GM12878 (cell line): ENCODE measurements around the gene NAV2. TPM values are rescaled to one million over a fixed set of nuclear protein-coding genes. Genes with fewer than 3 reads are reported as not detected.

Source experiments
- ATAC-seq: fragments of 200-7000 bp; cut with Tn5 transposase; 3 replicates; pipeline ENCODE4 v1.9.1; 2020; ENCODE audit warnings: mild to moderate bottlenecking, moderate library complexity
- BruUV-seq: library from RNA; stranded (reverse); fragments of 400-500 nt; replicated peaks from 2 replicates; lab custom pipeline; 2021; lab: Mats Ljungman, UMichigan
- CTCF ChIA-PET: fragments of 300-600 bp; sonication (Branson Sonifier 250); formaldehyde crosslinking; extraction: SDS; loops from one replicate; lab custom pipeline; 2021; ENCODE audit warnings: inconsistent platforms; lab: Yijun Ruan, JAX
- POLR2A ChIA-PET: fragments of 350-600 bp; formaldehyde crosslinking; extraction: SDS; loops from one replicate; lab custom pipeline; 2021; ENCODE audit warnings: inconsistent platforms; lab: Charles Lee
- RAD21 ChIA-PET: fragments of 300-600 bp; sonication (Branson Sonifier 250); formaldehyde crosslinking; loops from one replicate; lab custom pipeline; 2023; ENCODE audit warnings: antibody characterized with exemption; ENCODE audit not compliant: unreplicated experiment; lab: Charles Lee
- SMC1A ChIA-PET: fragments of 300-600 bp; sonication (Branson Sonifier 250); formaldehyde crosslinking; loops from one replicate; lab custom pipeline; 2023; ENCODE audit not compliant: unreplicated experiment, uncharacterized antibody; lab: Charles Lee
- DNase-seq: peaks from one replicate; pipeline ENCODE4 v3.0.0-alpha.2; 2011; ENCODE audit warnings: low read depth, low spot score
- FAIRE-seq: peaks from 3 replicates; lab custom pipeline; 2011; peaks lifted over from hg19 to GRCh38; lab: Jason Lieb, UNC
- H2AFZ ChIP-seq: 2 replicates; pipeline ENCODE4 v1.6.0; 2011; ENCODE audit warnings: low read depth, low read length, control low read depth; ENCODE audit not compliant: control insufficient read depth
- H3K27ac ChIP-seq: 2 replicates; pipeline ENCODE4 v1.5.1; 2011; ENCODE audit warnings: control low read depth; ENCODE audit not compliant: control insufficient read depth, insufficient read depth
- H3K27me3 ChIP-seq, 2 experiments: replicated peaks in 1 of 2; 2 replicates each; pipeline versions ENCODE4 v1.6.0 to v1.6.1; 2011; ENCODE audit warnings: low read length in 1 of 2; ENCODE audit not compliant: control insufficient read depth in 2 of 2, insufficient read depth in 2 of 2
- H3K36me3 ChIP-seq, 2 experiments: 2 replicates each; pipeline ENCODE4 v1.5.1; 2011; ENCODE audit warnings: low read length in 1 of 2; ENCODE audit not compliant: control insufficient read depth in 2 of 2, insufficient read depth in 2 of 2
- H3K4me1 ChIP-seq: 2 replicates; pipeline ENCODE4 v1.6.1; 2011; ENCODE audit warnings: mild to moderate bottlenecking, low read length, moderate library complexity, mixed read lengths; ENCODE audit not compliant: control insufficient read depth, insufficient read depth
- H3K4me2 ChIP-seq: 2 replicates; pipeline ENCODE4 v1.6.0; 2011; ENCODE audit warnings: control low read depth; ENCODE audit not compliant: control insufficient read depth, insufficient read depth
- H3K4me3 ChIP-seq: fragments of 200-600 bp; sonication (generic); 2 replicates; pipeline ENCODE4 v1.5.1; 2016
- H3K79me2 ChIP-seq: 2 replicates; pipeline ENCODE4 v1.6.0; 2011; ENCODE audit warnings: low read length; ENCODE audit not compliant: control insufficient read depth, insufficient read depth
- H3K9ac ChIP-seq: 2 replicates; pipeline ENCODE4 v1.8.0; 2011; ENCODE audit warnings: low read length, control low read depth, mixed read lengths; ENCODE audit not compliant: control insufficient read depth, insufficient read depth
- H3K9me3 ChIP-seq: replicated peaks from 3 replicates; pipeline ENCODE4 v1.5.1; 2011; ENCODE audit warnings: mild to moderate bottlenecking, low read length; ENCODE audit not compliant: control insufficient read depth, insufficient read depth
- H4K20me1 ChIP-seq: 2 replicates; pipeline ENCODE4 v1.6.0; 2011; ENCODE audit not compliant: control insufficient read depth, insufficient read depth
- CBFB ChIP-seq: IDR thresholded peaks from 2 replicates; pipeline ENCODE4 v1.6.1; 2016; ENCODE audit warnings: antibody characterized with exemption, low read depth
- RELA ChIP-seq: fragments of 450-650 bp; IDR thresholded peaks from 2 replicates; pipeline ENCODE4 v1.8.0; 2014; ENCODE audit warnings: borderline replicate concordance; ENCODE audit not compliant: partially characterized antibody
- SP1 ChIP-seq: IDR thresholded peaks from one replicate; pipeline ENCODE4 v1.6.1; 2011; ENCODE audit warnings: low read depth, low read length
- SREBF1 ChIP-seq: IDR thresholded peaks from 2 replicates; pipeline ENCODE4 v1.6.1; 2012; ENCODE audit warnings: mild to moderate bottlenecking, low read length
- STAT1 ChIP-seq: fragments of 450-650 bp; conservative IDR thresholded peaks from 2 replicates; pipeline ENCODE4 v1.6.1; 2014; ENCODE audit warnings: antibody characterized with exemption, mild to moderate bottlenecking
- SUZ12 ChIP-seq: fragments of 200-600 bp; sonication (generic); IDR thresholded peaks from one replicate; pipeline ENCODE4 v1.6.1; 2018; ENCODE audit warnings: antibody characterized with exemption, mild to moderate bottlenecking; ENCODE audit not compliant: unreplicated experiment
- TCF12 ChIP-seq: IDR thresholded peaks from 2 replicates; pipeline ENCODE4 v1.6.1; 2011; ENCODE audit warnings: low read depth, mild to moderate bottlenecking, low read length
- WGBS: methylation state at CpG from one replicate; pipeline ENCODE4 v1.1.6; 2016; ENCODE audit warnings: low lambda C conversion rate; ENCODE audit not compliant: insufficient replicate concordance, insufficient coverage; ENCODE audit errors: missing lambda C conversion rate; 5-methylcytosine and 5-hydroxymethylcytosine counted together
- in situ Hi-C: fragments of 300-500 bp; cut with MboI; formaldehyde crosslinking; loops from 9 replicates; pipeline ENCODE4 v1.14.3; 2018; ENCODE audit warnings: mixed read lengths
- intact Hi-C: fragments of 100-400 bp; cut with micrococcal nuclease; formaldehyde crosslinking; loops from one replicate; pipeline ENCODE4 v1.14.2; 2022; ENCODE audit not compliant: unreplicated experiment
- polyA plus RNA-seq, 11 experiments: library from polyadenylated mRNA; depleted of rRNA in 4 of 11; unstranded in 6 of 11; stranded (reverse) in 5 of 11; fragments of >200 nt; fragmentation: Nextera tagmentation in 4 of 11; fragmentation: Illumina TruSeq in 1 of 11; extraction: Ambion mirVana in 4 of 11; extraction: Trizol in 1 of 11; gene quantifications; 1 replicate in 1 of 11; 2 replicates in 10 of 11; pipeline versions ENCODE4 v1.2.1 to v1.2.3, GENCODE V29; 2011 to 2016; ENCODE audit warnings: inconsistent platforms in 2 of 11, missing spikeins in 2 of 11, low read depth in 1 of 11
- total RNA-seq, 4 experiments: library from RNA; depleted of rRNA in 3 of 4; stranded (reverse); fragments of >200 nt in 3 of 4; fragmentation: Illumina TruSeq in 1 of 4; extraction: Trizol in 1 of 4; gene quantifications; 2 replicates each; pipeline versions ENCODE4 v1.2.1 to v1.2.3, GENCODE V29; 2013 to 2021
- TF ChIP-seq, protein P1 (sequence below): fragments of 450-650 bp; IDR thresholded peaks from 2 replicates; pipeline ENCODE4 v1.6.1; 2017; ENCODE audit warnings: antibody characterized with exemption, mild to moderate bottlenecking, moderate library complexity

Gene NAV2
- total and polyA plus RNA-seq, 10 of the 15 experiments (the other 5 are each of a cell fraction or from before 2014, with no cell fraction given): 0.35 to 6.1 (median 1.1) TPM

DNA sequence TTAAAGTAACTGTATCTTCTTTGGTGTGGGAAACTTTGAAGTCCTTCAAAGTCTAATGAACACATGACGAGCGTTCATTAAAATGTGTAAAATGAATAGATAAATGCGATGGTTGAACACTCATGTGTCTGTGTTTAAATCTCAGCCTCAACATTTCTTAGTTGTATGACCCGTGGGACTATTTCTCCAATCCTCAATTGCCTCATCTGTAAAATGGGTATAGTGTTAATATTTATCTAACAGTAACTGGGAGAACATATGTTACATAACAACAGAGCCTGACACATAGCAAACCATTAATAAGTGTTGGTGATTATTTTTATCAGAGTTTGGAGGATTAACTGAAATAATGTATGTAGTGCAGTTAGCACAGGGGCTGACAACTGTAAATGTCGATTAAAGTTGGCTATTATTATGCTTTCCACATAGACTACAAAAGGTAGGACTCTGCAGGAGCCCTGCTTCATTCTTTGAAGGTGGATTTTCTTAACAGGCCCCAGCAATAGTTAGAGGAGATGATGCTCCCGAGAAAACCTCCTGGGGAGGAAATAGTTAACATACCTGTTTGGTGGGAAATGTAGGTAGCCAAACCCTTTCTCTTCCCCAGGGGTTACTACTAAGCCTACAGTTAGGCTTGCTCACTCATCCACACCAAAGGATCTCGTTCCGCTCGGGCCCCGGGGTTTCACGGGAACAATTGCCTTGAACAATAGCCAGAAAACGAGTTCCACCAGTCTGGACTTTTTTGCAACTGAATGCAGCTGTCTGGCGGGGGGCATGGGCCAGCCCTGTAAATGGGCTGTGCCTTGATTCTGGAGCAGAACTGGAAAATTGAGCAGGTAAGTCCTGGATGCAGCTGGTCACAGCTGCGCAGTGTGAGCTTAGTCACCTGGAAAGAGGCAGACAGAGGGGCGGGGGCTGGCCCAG lies 314.3 kb downstream of the NAV2 start:
- FAIRE-seq: no peak
- no peak overlapping the region for H2AFZ ChIP-seq

More for the DNA sequence above, 314.3 kb downstream of the NAV2 start:
- intact Hi-C loops (no loop called here), in situ Hi-C loops (no loop called here)
- H3K27me3 ChIP-seq: peaks cover 0 to 4% of the 10 kb centered on the region in 2 experiments; a peak in 3 of 4 replicates
- DNase-seq: no peak
- no peaks in the 10 kb centered on the region for H3K36me3 ChIP-seq
- 54% methylated on average over 15 of the region's 15 CpGs for WGBS
- no peak for ATAC-seq
- ChIA-PET CTCF (no interaction called here), SMC1A (interaction anchor here (0.9 to 1.5 kb wide), 2 partner anchors 75 to 101 kb away, joined by 3 to 4 read pairs; no protein-coding TSS in a partner anchor), RAD21 (no interaction called here)
- H3K79me2 ChIP-seq: no peaks in the 10 kb centered on the region
- H4K20me1 ChIP-seq: no peaks in the 10 kb centered on the region; the same call in 1 of the 2 replicates
- no peaks in the 10 kb centered on the region for H3K4me1 ChIP-seq
- no peaks in the 10 kb centered on the region for H3K9me3 ChIP-seq
- no peak overlapping the region for H3K27ac ChIP-seq
- H3K4me2 ChIP-seq: no peak overlapping the region
- no TSS peak for BruUV-seq
- H3K9ac ChIP-seq: no peak overlapping the region
- TF ChIP-seq RELA (no peak), SREBF1 (no peak), SP1 (no peak), CBFB (no peak), TCF12 (no peak), SUZ12 (no peak), STAT1 (no peak)
- TF ChIP-seq, protein P1, sequence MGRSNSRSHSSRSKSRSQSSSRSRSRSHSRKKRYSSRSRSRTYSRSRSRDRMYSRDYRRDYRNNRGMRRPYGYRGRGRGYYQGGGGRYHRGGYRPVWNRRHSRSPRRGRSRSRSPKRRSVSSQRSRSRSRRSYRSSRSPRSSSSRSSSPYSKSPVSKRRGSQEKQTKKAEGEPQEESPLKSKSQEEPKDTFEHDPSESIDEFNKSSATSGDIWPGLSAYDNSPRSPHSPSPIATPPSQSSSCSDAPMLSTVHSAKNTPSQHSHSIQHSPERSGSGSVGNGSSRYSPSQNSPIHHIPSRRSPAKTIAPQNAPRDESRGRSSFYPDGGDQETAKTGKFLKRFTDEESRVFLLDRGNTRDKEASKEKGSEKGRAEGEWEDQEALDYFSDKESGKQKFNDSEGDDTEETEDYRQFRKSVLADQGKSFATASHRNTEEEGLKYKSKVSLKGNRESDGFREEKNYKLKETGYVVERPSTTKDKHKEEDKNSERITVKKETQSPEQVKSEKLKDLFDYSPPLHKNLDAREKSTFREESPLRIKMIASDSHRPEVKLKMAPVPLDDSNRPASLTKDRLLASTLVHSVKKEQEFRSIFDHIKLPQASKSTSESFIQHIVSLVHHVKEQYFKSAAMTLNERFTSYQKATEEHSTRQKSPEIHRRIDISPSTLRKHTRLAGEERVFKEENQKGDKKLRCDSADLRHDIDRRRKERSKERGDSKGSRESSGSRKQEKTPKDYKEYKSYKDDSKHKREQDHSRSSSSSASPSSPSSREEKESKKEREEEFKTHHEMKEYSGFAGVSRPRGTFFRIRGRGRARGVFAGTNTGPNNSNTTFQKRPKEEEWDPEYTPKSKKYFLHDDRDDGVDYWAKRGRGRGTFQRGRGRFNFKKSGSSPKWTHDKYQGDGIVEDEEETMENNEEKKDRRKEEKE: no peak
- TF ChIP-seq, all 136 proteins: peak for 0
- no peak overlapping the region for H3K4me3 ChIP-seq
- POLR2A ChIA-PET: no interaction called here
